Stimulated activated CD4-positive, alpha-beta T cell treated with anti-CD3 and anti-CD28 coated beads, Interleukin-1b, Interleukin-23, amount 100 ng/mL, for 48 hours (primary cell): ENCODE data around the gene OPA1.

Experiments
- DNase-seq: peaks from one replicate; pipeline ENCODE4 v3.0.0-alpha.2; 2020

The OPA1 gene, protein sequence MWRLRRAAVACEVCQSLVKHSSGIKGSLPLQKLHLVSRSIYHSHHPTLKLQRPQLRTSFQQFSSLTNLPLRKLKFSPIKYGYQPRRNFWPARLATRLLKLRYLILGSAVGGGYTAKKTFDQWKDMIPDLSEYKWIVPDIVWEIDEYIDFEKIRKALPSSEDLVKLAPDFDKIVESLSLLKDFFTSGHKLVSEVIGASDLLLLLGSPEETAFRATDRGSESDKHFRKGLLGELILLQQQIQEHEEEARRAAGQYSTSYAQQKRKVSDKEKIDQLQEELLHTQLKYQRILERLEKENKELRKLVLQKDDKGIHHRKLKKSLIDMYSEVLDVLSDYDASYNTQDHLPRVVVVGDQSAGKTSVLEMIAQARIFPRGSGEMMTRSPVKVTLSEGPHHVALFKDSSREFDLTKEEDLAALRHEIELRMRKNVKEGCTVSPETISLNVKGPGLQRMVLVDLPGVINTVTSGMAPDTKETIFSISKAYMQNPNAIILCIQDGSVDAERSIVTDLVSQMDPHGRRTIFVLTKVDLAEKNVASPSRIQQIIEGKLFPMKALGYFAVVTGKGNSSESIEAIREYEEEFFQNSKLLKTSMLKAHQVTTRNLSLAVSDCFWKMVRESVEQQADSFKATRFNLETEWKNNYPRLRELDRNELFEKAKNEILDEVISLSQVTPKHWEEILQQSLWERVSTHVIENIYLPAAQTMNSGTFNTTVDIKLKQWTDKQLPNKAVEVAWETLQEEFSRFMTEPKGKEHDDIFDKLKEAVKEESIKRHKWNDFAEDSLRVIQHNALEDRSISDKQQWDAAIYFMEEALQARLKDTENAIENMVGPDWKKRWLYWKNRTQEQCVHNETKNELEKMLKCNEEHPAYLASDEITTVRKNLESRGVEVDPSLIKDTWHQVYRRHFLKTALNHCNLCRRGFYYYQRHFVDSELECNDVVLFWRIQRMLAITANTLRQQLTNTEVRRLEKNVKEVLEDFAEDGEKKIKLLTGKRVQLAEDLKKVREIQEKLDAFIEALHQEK

DNA sequence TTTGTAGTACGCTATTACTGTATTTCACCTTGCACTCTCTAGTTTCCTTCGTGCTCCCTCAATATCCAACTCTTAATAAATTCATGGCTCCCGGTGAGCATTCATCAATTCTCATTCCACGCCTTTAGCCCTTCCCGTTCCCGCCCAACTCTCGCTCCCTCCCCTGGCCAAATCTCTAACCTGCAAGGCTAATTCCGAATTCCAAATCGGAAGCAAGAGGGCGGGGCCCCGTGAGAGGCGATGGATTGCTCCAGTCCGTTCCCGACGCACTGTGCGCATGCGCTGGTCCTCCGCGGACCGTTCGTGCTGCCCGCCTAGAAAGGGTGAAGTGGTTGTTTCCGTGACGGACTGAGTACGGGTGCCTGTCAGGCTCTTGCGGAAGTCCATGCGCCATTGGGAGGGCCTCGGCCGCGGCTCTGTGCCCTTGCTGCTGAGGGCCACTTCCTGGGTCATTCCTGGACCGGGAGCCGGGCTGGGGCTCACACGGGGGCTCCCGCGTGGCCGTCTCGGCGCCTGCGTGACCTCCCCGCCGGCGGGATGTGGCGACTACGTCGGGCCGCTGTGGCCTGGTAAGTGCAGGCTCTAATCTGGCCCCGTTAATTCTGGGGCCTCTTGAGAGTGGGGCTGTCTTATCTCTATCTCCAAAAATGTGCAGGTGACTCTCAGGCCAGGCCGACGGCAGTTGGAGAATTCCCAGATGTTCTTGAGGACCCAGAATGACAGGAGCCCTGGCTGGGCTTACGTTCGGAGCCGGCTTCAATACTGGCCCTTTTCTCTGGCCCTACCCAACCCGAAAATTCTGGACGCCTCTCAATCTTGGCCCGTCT lies at the start of gene OPA1:
TSS of gene OPA1 (plus strand) at position 368 of the 827 bp plus-strand sequence. CDS start at position 538, 170 bp downstream.
- peak; percentile 94 for DNase-seq

GRCh38 chr3:193544289-193544688 lies 48.7 kb upstream of the OPA1 start:
- DNase-seq: no peak

DNA sequence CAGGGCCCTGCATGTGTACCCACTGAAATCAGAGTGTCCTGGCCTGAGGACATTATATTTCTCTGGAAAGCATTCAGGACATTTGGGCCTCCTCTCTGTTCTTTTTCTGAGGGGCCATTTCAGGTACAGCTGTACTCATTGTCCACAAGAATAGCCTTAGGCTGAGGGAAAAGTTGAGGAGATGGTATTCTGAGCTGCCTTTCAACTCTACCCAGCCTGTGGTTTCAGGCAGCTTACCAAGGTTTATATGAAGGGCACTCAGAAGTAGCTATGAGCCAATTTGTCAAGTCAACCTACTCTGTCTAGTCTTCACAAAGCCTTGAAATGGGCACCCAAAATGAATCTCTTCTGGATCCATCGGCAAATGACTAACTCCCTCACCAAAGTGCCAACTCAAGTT lies 47.7 kb upstream of the OPA1 start:
- DNase-seq: no peak

- no peak for DNase-seq
Observed at GRCh38 chr3:193546129-193546528, 46.9 kb upstream of the OPA1 start.

- no peak for DNase-seq
Observed at GRCh38 chr3:193548406-193548805, 44.6 kb upstream of the OPA1 start.

GRCh38 chr3:193552923-193553322 lies 40.1 kb upstream of the OPA1 start:
- DNase-seq: no peak

- no peak for DNase-seq
Observed at GRCh38 chr3:193553586-193553985, 39.4 kb upstream of the OPA1 start.

GRCh38 chr3:193554811-193555210 lies 38.2 kb upstream of the OPA1 start, which contains the start of gene ATP13A4:
ATP13A4 (minus strand) TSS chr3:193554895; CDS start chr3:193554799, 96 bp downstream.
- no peak for DNase-seq

DNA sequence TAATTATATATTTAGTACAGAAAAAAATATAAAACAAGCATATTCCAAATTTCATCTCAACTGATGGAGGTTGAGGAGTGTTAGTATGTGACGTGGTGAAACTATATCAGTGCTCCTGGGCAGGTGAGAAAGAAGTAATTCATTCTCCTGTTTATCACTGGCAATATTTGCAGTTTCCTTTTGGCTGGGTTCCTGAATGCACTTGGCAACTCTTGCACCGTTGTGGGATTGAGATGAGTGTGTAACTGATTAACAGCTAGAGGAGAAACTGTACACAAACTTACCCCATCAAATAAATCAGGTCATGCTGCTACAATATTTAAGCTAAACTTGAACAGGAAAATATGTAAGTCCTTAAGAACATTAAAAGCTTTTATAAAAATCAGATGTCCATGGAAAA lies 36.2 kb upstream of the OPA1 start:
- DNase-seq: no peak

DNA sequence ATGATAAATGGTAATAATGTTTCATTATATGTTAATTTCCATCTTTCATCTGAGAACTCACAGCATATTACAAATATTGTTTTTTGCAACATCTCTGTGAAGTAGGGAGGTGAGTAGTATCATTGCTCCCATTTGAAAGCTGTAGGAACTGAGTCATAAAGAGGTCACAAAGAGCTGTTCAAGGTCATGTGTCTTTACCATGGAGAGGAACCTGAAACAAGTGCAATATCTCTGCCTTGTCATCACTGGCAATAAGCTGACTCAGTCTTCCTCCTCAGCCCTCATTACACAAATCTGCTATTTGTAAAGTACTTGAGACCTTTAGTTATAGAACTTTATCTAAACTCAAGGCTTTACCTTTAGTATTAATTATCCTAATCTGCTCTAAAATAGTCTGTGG lies 33.9 kb upstream of the OPA1 start:
- DNase-seq: no peak

DNA sequence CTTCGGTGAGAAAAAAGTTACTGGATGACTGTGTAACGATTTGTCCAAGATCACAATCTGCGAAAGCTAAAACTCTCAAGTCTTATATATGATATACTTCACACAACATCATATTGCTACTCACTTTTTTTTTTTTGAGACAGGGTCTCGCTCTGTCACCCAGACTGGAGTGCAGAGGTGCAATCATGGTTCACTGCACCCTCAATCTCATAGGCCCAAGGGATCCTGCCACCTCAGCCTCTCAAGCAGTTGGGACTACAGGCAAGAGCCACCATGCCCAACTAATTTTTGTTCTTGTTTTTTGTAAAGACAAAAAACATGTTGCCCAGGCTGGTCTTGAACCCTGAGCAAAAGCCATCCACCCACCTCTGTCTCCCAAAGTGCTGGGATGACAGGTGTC lies 32.9 kb upstream of the OPA1 start:
- DNase-seq: no peak

DNA sequence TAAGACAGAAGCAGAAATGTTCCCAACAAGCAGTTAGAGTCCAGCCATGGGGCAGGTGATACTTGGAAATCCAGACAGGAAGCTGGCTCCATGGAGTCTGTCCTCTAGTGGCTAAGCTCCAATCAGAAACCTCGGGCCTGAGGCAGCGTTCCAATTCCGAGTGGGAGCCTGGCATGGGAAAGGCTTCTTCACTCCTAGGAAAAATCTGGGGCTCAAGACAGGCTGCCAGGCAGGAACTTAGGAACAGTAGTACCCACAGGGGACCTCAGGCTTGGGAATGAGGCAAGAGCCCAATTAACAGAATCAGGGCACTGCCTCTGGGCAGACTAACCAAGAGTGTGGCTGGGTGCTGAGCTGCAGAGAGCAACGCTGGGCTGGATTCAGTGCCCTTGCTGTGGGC lies 32.1 kb upstream of the OPA1 start:
- no peak for DNase-seq

DNA sequence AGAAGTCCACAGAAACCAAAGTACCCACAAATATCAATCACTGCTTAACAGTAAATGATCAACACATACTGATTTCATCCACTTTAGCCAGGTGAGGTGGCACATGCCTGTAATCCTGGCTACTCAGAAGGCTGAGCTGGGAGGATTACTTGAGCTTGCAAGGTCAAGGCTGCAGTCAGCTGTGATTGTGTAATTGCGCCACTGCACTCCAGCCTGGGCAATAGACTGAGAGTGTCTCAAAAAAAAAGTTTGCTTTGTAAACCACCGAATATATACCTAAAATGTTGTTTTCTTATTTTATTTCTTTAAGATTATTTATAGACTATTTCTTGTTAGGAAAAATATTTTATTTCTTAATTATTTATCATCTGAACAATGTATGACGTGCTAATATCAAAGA lies 29.6 kb upstream of the OPA1 start:
- DNase-seq: no peak

DNA sequence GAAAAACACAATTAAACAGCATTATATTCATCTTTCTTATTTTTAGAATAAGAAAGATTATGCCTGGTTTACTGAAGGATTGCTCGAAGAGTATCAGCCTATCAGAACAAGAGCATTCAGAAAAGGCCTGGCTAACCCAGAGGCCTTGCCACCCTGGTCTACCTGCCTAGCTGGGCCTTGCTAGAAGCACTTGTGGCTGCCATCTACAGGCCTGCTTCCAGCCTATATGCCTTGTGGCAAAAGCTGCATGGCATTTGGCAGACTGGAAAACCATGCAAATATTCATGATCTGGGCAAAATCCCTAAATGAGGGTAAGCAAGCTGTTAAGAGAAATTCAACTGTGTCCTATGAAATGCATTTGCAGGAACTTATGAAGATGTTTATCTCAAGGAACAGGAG lies 29.0 kb upstream of the OPA1 start:
- no peak for DNase-seq

DNA sequence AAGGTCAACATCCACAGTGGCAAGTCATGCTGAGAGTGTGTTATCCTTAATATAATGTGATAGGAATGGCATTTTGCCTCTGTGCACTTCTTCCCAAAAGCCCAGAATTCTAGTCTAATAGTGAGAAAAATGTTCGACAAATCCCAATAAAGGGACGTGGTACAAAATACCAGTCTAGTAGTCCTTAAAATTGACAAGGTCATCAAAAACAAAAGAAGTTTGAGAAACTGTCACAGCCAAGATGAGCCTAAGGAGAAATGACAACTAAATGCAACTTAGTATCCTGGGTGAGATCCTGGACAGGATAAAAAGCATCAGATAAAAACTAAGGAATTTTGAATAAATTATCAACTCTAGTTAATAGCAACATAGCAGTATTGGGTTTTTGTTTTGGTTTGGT lies 23.9 kb upstream of the OPA1 start:
- DNase-seq: no peak

DNA sequence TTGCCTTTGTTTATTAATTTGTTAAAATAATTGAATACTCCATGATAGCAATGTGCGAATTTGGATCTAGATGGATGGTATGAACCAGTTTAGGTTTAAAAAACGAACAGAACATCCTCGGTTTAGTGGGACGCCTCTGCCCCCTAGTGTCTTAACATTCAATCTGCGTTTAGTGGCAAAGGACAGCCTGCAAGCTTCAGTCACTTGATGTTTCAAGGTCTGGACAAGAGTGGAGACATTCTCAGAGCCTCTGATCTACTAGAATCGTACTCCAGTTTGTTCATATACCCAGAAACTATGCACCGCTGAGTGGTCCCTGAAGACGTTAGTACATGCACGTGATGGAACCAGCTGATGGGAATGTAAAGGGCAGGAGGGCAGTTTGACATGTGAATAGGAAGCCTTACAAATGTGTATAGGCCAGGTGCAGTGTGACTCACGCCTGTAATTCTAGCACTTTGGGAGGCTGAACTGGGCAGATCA lies 20.5 kb upstream of the OPA1 start:
- peak; percentile 47 for DNase-seq

- DNase-seq: no peak
Observed at GRCh38 chr3:193573403-193574191, 19.4 kb upstream of the OPA1 start.

DNA sequence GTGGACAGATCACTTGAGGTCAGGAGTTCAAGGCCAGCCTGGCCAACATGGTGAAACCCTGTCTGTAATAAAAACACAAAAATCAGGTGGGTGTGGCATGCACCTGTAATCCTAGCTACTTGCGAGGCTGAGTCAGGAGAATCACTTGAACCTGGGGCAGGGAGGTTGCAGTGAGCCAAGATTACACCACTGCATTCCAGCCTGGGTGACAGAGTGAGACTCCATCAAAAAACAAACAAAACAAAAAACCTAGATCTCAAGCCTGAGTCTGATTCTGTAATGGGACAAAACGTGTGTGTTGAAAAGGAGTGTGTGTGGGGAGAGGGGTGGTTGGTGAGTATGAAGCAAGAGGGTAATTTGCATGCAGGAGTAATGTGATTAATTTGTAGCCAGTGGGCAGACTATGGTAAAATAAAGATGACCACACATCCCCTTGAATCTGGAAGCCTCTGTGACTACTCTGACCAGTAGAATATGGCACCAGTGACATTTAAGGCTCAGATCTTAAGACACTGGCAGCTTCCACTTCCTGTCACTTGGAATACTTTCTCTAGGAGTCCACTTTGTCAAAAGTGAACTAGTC lies 18.4 kb upstream of the OPA1 start:
- no peak for DNase-seq

GRCh38 chr3:193585530-193585929 lies 7.5 kb upstream of the OPA1 start:
- no peak for DNase-seq

DNA sequence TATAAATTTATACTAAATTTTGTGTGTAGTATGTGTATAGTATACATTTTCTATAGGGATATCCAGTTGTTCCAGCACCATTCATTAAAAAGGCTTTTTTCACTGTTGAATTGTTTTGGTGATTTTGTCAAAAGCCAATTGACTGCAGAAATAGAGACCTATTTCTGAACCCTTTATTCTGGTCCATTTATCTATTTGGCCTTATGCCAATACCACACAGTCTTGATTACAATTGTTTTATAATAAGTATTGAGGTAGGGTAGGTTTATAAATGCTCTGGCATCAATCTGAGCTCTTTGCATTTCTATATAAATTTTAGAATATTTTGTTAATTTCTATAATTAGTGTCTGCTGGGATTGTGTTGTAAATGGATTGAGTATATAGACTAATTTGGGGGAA lies 6.5 kb upstream of the OPA1 start:
- DNase-seq: no peak

- DNase-seq: no peak
Observed at GRCh38 chr3:193589129-193589528, 3.9 kb upstream of the OPA1 start.
